Stimulated activated CD8-positive, alpha-beta memory T cell treated with anti-CD3 and anti-CD28 coated beads, Interleukin-7, amount 100 ng/mL, for 48 hours (primary cell): ENCODE measurements around the gene DHX32.
"Not testable (repeated sequence)": the region's sequence is repeated elsewhere in the genome, so short reads cannot be mapped to it uniquely, and the experiment has no call there.

ENCODE experiments used
- DNase-seq, 2 donors: peaks; one replicate each; pipeline ENCODE4 v3.0.0-alpha.2; 2020; ENCODE audit warnings: low read depth in 1 of 2; ENCODE audit errors: extremely low read depth in 1 of 2

DHX32 gene

DNA sequence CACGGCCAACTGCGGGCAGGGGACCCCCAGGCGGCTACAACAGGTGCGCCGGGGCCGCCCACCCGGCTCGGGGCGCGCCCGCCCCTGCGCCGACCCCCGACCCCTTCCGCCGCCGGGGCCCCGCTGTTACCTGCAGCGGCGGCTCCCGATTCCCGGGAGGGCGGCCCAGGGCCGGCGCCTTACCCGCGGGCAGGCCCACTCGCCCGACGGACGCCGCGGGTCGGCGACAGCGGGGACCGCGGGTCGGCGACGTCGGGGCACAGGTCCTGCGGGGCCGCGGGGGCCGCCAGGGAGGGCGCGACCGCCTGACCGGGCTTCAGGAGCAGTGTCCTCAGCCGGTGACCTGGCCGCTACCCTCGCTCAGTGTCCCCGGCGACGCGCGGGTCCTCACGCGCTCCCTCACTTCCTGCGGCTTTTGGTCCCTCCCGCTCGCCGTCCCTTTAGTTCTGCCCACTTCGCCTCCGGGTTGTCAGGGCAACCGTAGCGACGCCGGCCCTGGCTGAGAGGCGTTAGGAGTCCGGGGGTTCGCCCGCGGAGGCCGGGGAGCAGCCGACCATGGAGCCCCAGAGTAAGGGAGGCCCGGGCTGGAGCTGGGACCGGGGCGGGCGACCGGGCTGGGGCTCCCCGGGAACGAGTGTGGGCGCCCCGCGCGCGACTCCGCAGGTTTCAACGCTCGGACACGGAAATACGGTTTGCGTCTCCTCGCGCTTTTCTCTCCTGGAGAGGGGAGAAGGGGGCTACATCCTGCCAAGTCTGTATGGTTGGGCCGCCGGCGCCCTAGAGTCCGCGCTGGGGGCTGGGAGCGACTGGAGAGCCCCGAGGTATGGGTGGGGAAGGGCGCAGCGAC is 15.2 kb upstream of the DHX32 start, which contains the start of gene FANK1:
Gene FANK1, plus strand, starts transcription at position 477 of the 847 bp plus-strand sequence. Its CDS starts 79 bp downstream, at position 556.
- peak; percentile 49 to 77 for DNase-seq

DNA sequence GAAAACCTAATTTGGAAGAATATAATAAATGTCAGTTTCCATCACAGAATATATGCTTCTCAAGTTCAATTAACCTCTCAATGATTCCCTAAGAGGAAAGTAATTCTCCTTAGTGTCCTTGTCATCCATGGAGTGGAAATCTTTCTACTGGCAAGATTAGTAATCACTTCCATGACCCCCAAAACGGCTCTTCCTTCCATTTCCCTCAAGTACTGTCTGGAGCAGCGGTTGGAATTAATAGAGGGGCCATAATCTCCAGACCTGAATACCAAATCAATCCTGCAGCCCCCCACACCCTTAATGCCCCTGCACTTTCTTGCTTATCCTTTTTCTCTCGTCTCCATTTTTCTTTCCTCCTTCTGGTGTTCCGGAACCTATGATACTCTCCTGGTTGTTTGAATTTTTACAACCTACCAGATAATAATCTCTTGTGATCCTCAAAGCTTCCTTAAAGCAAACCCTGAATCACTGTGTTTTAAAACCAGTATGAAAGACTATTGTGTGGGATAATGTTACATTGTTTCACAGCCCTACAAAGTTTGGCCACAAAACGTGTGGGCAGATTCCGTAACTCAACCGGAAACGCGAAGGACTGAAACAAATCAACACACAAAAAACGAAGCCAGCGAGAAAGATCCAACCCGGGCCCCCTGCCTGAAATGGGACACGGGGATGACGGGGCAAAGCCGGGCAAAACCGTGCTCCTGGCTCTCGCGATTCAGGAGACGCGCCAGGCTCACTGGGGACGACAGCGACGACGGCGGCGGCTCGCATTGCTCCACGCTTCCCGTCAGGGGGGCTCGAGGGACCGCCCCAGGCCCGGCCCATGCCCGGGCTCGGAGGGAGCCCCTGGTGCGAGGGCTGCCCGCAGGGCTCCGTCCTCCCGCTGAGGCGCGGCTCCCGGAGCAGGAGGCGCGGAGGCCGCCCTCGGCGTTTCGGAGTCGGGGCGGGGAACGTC is 14.3 kb upstream of the DHX32 start:
- DNase-seq, result peak; percentile 16 to 50

DNA sequence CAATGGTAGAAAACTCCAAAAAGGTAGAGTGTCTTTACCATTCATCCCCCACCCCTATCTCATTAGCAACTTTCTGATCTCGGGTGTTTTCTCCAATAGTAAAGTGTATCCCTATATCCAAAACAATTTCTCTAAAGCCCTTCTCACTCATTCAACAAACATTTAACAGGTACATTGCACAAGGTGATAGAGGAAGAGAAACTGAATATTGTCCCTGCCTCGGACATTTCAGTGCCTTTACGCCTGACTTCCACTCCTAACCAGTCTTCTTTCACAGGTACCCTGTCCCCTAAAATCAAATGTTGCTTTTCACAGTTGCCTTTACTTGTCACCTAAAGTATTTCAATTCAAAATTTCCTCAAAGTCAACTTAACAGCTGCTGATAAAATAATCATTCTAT is 13.1 kb upstream of the DHX32 start:
- DNase-seq, result not testable (repeated sequence)

DNA sequence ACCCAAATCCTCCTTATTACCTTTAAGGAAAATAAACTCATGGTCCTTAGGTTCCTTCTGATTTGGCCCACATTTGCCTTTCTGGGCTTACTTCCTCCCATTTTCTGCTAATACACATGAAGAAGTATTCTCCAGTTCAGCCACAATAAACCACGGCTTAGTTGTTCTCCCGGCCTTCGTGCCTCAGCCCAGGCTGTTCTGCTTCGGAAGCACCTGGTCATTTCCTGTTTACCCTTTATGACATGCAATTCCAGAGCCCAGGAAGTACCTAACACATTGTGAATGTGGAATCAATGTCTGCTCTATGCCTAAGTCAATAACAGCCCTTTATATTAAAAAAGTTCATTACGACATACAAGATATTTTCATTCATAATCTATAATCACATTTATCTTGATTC is 11.3 kb upstream of the DHX32 start:
- DNase-seq, result not testable (repeated sequence)

DNA sequence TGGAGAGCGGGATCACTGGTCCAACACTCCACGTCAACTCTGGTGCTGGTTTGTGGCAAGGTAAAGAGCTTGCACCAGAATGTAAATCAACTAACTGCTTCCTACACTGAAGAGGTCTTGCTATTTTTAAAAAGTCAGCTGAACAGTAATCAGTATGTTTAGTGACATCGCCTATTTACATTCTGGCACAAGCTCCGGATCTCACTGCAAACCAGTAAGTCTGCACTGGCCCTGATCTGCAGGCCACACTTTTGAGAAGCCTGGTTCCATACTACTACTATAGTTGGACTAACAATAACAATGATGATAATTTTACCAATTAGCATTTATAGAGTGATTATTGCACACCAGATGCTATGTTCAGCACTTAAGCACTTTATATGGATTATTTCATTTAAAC is 8.3 kb upstream of the DHX32 start:
- not testable (repeated sequence) for DNase-seq

DNA sequence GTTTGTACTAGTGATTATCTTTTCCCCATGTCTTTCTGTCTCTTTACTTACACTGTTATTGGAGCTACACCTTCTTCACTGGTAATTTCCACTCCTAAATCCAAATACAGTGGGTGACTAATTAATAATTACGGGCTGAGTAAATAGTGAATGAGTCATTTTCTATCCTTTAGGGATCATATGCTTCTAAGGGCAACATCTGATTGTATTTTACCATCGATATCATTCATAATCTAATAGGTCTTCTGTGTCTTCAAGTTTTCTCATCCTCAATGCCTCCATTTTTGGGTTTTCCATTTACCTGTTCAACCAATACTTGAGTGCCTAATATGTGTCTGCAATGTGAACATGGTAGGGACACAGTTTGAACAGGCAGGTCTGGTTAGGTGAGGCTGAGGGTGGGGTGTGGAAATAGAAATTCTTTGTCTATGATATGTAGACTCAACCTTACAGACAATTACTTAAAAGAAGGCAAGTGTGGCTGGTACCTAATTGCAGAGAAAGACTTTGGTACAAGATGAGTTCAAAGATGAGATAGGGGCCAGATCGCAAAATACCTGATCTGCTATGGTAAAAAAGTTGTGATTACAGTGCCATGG is 5.9 kb upstream of the DHX32 start:
- no peak for DNase-seq

DNA sequence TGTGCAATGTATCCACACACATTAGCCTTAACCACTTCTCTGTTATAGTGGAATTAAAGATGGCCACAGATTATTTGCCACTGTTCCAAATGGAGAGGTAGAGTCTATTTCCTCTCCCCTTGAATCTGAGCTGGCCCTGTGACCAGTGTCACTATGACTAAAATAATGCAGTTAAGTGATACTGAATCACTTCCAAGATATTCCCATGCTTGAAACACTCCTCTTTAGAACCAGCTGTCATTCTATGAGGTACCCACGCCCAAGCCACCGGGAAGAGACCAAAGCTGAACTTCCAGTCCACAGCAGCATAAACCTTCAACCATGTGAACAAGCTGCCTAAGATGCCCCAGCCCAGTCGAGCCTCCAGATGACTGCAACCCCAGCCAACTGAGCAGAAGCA is 2.1 kb upstream of the DHX32 start:
- DNase-seq, result no peak

DNA sequence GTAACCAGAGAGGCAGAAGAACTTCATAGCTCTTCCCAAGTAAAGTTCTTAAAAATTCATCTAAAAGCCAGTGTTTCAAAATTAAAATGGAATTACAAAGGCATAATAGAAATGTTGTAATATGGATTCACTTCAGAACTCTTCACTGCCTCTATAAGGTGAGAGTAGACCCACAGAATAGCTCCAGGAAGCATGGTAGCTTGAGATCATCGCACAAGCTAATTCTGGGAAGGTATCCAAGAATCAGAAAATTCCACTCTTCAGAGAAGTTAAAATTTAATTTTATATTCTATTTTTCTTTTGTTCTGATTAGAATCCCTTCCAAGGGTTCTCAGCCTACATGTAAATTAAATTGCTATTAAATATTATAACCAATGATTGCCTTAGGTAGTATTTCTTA is 1.5 kb upstream of the DHX32 start:
- DNase-seq, result no peak

DNA sequence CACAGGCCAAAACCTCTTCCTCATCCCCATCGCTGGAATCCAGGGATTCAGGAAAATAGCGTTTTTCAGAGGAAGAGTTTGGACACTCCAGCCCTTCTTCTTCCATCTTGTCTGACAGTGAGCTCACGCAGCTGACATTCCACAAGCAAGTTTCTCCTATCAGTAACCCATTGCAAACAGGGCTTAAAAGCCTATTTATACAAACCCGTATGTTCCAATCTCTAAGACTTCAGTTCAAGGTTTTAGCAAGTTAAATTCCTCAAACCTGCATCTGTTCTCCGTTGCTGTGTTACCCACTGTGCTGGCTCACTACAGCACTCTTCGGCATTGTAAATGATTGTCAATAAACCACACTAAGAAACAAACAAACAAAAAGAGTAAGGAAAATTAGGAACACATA is 373 bp downstream of the DHX32 start:
- no peak for DNase-seq

DNA sequence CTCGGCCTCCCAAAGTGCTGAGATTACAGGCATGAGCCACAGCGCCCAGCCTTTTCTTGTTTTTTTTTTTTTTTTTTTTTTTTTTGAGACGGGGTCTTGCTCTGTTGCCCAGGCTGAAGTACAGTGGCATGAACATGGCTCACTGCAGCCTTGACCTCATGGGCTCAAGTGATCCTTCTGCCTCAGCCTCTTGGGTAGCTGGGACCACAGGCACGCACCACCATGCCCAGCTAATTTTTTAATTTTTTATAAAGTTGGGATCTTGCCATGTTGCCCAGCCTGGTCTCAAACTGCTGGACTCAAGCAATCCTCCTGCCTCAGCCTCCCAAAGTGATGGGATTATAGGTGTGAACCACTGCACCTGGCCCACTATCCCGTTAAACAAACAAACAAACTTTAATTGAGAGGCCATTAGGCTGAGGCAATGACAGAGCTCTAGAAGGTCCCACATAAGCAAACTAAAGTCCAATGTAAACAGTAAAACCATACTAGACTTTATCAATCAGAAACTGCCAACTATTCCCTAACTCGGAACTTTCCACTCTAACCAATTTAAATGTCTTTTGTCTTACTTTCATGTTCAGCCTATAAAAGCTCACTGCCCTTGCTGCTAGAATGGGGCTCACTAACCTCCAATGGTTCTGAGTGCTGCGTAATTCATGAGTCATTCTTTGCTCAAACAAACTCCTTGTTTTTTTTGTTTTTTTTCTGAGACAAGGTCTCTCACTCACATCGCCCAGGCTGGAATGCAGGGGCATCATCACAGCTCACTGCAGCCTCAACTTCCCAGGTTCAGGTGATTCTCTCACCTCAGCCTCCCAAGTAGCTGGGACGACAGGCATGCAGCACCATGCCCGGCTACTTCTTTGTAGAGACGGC is 1.9 kb downstream of the DHX32 start:
- DNase-seq, result no peak

DNA sequence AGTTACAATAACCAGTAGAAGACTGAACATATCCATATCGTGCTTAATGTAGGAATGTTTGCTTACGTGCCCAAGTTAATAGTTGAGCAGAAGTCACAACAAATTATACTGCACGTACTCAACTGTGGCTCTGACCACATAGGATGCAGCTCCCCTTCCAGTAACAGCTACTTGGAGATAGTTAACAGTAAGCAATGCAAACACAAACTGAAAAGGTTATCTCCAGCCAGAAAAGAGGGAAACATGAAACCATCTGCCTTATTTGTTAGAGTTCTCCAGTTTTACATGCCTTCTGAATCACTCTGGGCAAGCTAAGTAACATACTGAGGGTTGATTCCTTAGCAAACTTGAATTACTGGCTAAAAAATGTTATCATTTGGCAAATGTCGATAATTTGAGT is 9.8 kb downstream of the DHX32 start:
- no peak for DNase-seq

DNA sequence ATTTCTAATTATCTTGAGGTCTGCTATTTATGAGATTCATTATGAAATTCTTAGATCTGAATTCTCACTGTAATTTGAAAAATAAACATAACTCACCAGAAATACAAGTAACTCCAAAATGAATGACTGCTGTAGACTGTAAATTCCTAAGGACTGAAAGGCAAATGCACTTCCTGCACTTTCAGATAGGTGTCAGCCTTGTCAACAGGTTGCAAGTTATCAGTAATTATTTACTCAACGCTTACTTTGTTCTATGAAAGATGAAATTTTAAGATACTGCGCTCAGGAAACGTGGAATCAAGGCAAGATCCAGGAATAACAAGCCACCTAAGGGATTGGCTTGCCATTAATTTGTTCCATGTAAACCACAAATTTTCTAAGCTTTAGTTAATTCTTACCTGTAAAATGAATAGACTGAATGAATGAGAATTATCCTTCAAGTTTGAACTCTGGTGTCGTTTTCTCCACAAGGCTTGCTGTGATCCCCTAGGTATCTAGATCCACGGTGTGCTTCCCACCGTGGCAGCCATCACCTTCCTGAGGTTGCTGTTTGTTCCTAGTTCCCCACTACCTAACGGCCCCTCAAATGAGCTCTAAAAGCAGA is 12.6 kb downstream of the DHX32 start:
- DNase-seq, result no peak

DNA sequence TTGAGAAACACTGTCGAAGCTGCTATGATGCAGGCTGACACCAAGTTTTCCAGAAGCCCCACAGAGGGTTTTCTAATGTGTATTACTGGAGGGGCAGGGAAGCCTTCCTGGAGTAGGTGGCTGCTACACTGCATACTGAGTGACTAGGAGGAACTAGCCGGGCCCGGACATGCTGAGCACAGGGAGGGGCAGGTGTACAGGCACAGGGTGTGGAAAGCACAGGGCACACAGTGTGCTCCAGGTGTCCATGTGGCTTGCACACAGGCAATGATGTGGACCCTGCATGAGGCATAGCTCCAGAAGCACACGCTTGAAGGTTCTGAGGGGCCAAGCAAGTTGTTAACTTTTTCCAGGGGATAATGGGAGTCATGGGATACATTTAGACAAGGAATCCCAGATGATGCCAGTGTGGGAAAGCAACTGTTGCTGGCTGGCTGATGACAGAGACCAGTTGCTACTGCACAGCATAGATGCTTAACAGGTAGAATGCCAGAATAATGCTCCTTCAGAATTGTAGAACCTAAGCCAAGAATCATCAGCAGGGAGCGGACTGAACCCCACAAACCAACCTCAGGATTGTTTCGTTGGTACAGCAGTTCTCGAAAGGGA is 14.6 kb downstream of the DHX32 start:
- DNase-seq, result no peak

DNA sequence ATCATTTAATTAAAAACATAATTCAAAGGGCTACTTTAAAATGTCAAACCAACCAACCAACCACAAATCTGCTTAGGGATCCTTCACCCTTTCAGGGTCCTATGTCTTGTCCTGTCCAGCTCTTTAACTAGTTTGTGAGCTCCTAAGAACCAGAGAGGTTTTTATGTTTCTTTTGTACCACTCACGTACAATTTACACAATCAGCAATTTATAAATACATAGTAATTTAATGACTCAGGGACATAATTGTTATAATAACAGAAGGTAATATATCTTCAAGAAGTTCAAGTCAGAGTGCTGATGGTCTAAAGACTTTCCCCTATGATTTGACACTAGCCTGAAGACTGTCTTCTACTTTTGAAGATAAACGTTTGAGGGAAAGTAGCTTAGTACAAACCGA is 16.0 kb downstream of the DHX32 start:
- no peak for DNase-seq

DNA sequence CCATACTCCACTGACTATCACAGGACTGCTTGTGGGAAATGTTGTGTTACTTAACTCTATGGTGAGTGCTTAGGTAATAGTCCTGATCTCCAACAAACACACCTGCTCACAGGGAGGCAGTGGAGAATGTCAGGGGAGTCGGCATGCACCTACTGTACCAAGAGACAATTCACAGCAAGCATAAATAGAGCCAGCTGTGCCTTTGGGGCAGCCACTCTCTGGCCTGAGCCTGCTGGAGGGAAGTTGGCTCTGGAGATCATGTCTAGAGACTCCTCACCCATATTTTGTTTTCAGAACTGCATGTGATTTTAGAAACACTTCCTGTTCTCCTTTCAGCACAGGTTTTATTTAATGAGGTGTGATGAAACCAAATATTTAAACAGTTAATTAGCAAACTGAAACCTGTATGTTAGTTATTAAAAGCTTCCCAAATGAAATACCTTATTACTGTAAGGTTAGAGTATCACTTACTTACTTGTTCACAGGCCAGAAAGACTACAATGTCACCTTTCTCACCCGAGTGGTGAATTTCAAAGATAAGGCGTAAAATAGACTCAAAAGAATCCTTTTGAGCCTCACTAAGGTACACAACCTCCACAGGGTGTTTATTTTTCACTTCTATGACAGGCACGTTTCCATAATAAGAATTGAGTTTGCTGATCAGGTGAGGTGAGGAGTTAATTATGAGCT is 21.8 kb downstream of the DHX32 start:
- no peak for DNase-seq

DNA sequence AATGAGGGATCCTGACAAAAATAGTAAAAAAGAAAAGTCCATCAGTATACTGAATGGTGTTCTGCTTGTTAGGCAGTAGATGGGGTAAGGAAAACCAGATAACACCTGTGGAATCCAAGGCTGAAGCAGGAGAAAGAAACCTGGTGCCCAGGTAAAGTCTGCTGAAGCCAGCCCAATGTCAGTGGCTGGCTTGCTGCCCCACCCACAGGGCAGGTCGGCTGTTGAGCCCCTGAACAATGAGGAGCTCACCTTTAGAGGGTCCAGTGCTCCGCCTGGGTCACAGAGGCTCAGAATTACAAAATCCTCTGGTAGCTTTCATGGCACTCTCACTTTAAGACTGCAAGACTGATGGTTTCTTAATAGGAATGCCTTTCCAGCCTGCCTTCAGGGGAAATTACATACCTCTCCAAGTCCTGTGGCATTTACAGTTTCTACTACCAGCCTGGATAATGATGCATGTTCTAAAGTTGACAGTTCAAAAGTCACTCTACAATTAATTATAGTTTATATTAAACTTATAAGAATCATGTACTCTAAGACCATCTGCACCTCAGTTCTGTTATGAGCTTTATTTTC is 23.8 kb downstream of the DHX32 start:
- DNase-seq, result no peak

DNA sequence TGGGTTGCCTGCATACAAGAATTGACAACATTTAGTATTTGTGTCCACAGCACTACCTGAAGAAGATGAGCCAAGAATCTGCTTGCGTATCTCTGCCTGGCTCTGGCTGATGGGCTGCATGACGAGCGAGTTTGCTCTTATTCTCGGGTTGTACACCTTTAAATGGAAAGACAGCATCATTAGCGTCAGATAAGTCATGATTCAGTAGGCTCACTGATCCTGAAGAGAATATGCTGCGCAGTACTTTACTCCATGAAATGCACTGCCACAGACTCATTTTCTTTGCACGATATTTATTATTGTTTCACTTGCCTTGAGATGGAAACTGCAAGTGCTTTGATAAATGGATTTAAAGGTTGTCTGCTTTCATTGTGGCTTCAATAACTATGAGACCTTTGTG is 28.6 kb downstream of the DHX32 start:
- DNase-seq, result no peak
